Measurements from ENCODE around the gene UBXN11.

- no peak for TF ChIP-seq CTCF (IDR thresholded peaks at IDR 0.05; ENCODE audit: low read length)
- no peak for TF ChIP-seq EZH2 (IDR thresholded peaks at IDR 0.05; ENCODE audit: borderline replicate concordance, low read length)
Measured at GRCh38 chr1:26328597-26328996, 22.2 kb upstream of the UBXN11 start.
